ENCODE measurements around the gene MAP2K6. TPM values are rescaled to one million over a fixed set of nuclear protein-coding genes. Genes with fewer than 3 reads are reported as not detected.

Gene MAP2K6
- total and polyA plus RNA-seq, 2 of the 8 experiments (the other 6 are each of a cell fraction or from before 2014, with no cell fraction given), result 11.0 to 44.1 TPM

- 45 to 100% methylated on average over 1 to 2 of the region's 3 CpGs for WGBS, 2 experiments (ENCODE audit: extremely low coverage in 1 of 2, insufficient coverage in 1 of 2, insufficient read length in 1 of 2, insufficient replicate concordance in 2 of 2, low coverage in 1 of 2, low lambda C conversion rate in 2 of 2, missing lambda C conversion rate in 1 of 2)
- DNase-seq (ENCODE audit: low read depth in 1 of 2, low spot score in 2 of 2) (no peak), FAIRE-seq (no peak)
- Histone ChIP-seq H2AK5ac (ENCODE audit: low read depth, low read length) (no peak overlapping the region), H2BK15ac (ENCODE audit: low read length) (no peak overlapping the region), H4K91ac (replicated peaks; ENCODE audit: insufficient read length, low read length) (no peak overlapping the region), H3K56ac (replicated peaks; ENCODE audit: insufficient read length, low read depth, low read length) (no peak overlapping the region), H3K4me2 (ENCODE audit: insufficient read depth in 1 of 2, low read depth in 2 of 2, low read length in 2 of 2) (no peak overlapping the region), H3K36me3 (ENCODE audit: control insufficient read depth in 2 of 4, insufficient read depth in 4 of 4, low read length in 3 of 4) (no peaks in the 10 kb centered on the region), H3K27ac (ENCODE audit: low read depth, low read length) (no peak overlapping the region), H3K23me2 (ENCODE audit: low read depth, low read length) (no peaks in the 10 kb centered on the region), H3K79me2 (ENCODE audit: control insufficient read depth in 1 of 2, insufficient read depth in 2 of 2, low read length in 2 of 2) (no peaks in the 10 kb centered on the region), H2AFZ (ENCODE audit: low read length) (no peak overlapping the region), H2BK5ac (ENCODE audit: low read depth, low read length) (no peak overlapping the region), H3K9me3 (ENCODE audit: insufficient read depth in 2 of 2, low read depth in 1 of 2, low read length in 1 of 2) (no peaks in the 10 kb centered on the region), H2BK120ac (replicated peaks; ENCODE audit: low read depth, low read length) (no peak overlapping the region), H3K23ac (ENCODE audit: insufficient read length) (no peak overlapping the region), H2BK20ac (ENCODE audit: low read length) (no peak overlapping the region), H3K4me1 (replicated peaks in 1 of 4; ENCODE audit: control insufficient read depth in 3 of 4, insufficient read depth in 4 of 4, low read length in 3 of 4) (peaks cover 0 to 7% (median 6%) of the 10 kb centered on the region in 4 experiments; a peak in 3 of 7 replicates), H4K5ac (ENCODE audit: insufficient read length, low read depth, low read length) (no peak overlapping the region), H2BK12ac (ENCODE audit: low read depth, low read length) (no peak overlapping the region), H3K4ac (replicated peaks; ENCODE audit: insufficient read length, low read depth, low read length) (no peak overlapping the region), H3K4me3 (ENCODE audit: extremely low read depth in 1 of 4, insufficient read depth in 2 of 4, low read depth in 3 of 4, low read length in 4 of 4) (no peak overlapping the region), H4K8ac (ENCODE audit: extremely low read depth, insufficient read depth, low read length) (no peak overlapping the region), H3K79me1 (ENCODE audit: low read depth, low read length) (no peaks in the 10 kb centered on the region), H3K9ac (replicated peaks in 1 of 4; ENCODE audit: extremely low read depth in 1 of 4, low read depth in 3 of 4, low read length in 3 of 4) (no peak overlapping the region), H3K14ac (ENCODE audit: insufficient read length) (no peak overlapping the region), H3K27me3 (replicated peaks in 1 of 4; ENCODE audit: control insufficient read depth in 3 of 4, extremely low read depth in 1 of 4, insufficient read depth in 3 of 4, low read length in 3 of 4) (no peaks in the 10 kb centered on the region), H4K20me1 (replicated peaks in 1 of 2; ENCODE audit: control insufficient read depth in 1 of 2, insufficient read depth in 2 of 2, low read length in 2 of 2) (no peaks in the 10 kb centered on the region), H3K18ac (ENCODE audit: extremely low read depth, low read length) (no peak overlapping the region)
- POLR2A ChIA-PET (ENCODE audit: partially characterized antibody), result no interaction called here
- CTCF ChIA-PET (ENCODE audit: partially characterized antibody), result interaction anchor here (0.7 to 3.1 kb wide), 2 partner anchors 34 to 736 kb away, joined by 3 to 9 read pairs; no protein-coding TSS in a partner anchor
- TF ChIP-seq POU5F1 (IDR thresholded peaks at IDR 0.05; ENCODE audit: low read depth, low read length) (no peak), TCF12 (IDR thresholded peaks at IDR 0.05; ENCODE audit: low read depth, low read length) (no peak), EGR1 (IDR thresholded peaks at IDR 0.05; ENCODE audit: borderline replicate concordance, low read depth, low read length) (no peak), EP300 (IDR thresholded peaks at IDR 0.05; ENCODE audit: borderline replicate concordance in 1 of 2, low read depth in 2 of 2, low read length in 2 of 2) (no peak), KDM5A (IDR thresholded peaks at IDR 0.05; ENCODE audit: low read length) (no peak), RFX5 (IDR thresholded peaks at IDR 0.05; ENCODE audit: borderline replicate concordance, low read depth, low read length) (no peak), SP1 (IDR thresholded peaks at IDR 0.05; ENCODE audit: low read depth, low read length) (no peak), ATF3 (IDR thresholded peaks at IDR 0.05; ENCODE audit: insufficient read depth, low read depth, low read length) (no peak), SP4 (IDR thresholded peaks at IDR 0.05; ENCODE audit: low read length) (no peak), NANOG (IDR thresholded peaks at IDR 0.05; ENCODE audit: insufficient read depth, low read depth, low read length, poor library complexity, severe bottlenecking) (no peak), POLR2AphosphoS5 (IDR thresholded peaks at IDR 0.05; ENCODE audit: low read depth, low read length) (no peak), TEAD4 (IDR thresholded peaks at IDR 0.05; ENCODE audit: low read depth, low read length) (no peak)
These were observed 158.2 kb downstream of the MAP2K6 start for GRCh38 chr17:69572747-69573146.

Measured in H1 (cell line).